Panc1 (cell line): ENCODE data around the gene HOXB7.

ENCODE experiments used
- POLR2AphosphoS5 ChIP-seq: IDR thresholded peaks from 2 replicates; pipeline ENCODE4 v1.6.1; 2012; ENCODE audit warnings: mild to moderate bottlenecking, low read depth, low read length, moderate library complexity
- SIN3A ChIP-seq: IDR thresholded peaks from 2 replicates; pipeline ENCODE4 v1.6.1; 2012; ENCODE audit warnings: low read depth, mild to moderate bottlenecking, low read length, moderate library complexity, borderline replicate concordance; ENCODE audit not compliant: insufficient read depth
- TCF7L2 ChIP-seq: IDR thresholded peaks from 2 replicates; pipeline ENCODE4 v1.6.1; 2011; ENCODE audit warnings: mild to moderate bottlenecking, low read depth, low read length, inconsistent platforms
- TF ChIP-seq, protein P1 (sequence below): fragments of 450-650 bp; IDR thresholded peaks from 2 replicates; pipeline ENCODE4 v1.5.1; 2017; ENCODE audit warnings: mild to moderate bottlenecking
- TF ChIP-seq, protein P2 (sequence below), 2 experiments: IDR thresholded peaks; 2 replicates each; pipeline ENCODE4 v1.6.1; 2011 to 2012; ENCODE audit warnings: low read depth in 2 of 2, control low read depth in 1 of 2, low read length in 1 of 2, mild to moderate bottlenecking in 1 of 2, moderate library complexity in 1 of 2; ENCODE audit not compliant: insufficient read depth in 1 of 2

DNA sequence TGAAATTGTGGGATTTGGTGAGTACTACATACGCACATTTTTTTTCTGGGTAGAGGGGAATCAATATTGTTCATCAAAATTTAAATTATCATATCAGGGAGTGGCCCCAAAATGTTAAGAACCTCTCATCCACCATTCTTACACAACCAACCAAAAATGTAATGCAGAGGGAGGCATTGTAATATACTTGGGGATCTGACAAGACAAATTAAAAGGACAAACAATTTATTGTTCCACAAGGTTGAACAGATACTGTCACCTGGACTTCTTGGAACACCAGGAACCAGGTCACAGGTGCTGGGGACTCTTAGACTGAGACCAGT, 30.0 kb upstream of the HOXB7 start:
- TF ChIP-seq, protein P1, sequence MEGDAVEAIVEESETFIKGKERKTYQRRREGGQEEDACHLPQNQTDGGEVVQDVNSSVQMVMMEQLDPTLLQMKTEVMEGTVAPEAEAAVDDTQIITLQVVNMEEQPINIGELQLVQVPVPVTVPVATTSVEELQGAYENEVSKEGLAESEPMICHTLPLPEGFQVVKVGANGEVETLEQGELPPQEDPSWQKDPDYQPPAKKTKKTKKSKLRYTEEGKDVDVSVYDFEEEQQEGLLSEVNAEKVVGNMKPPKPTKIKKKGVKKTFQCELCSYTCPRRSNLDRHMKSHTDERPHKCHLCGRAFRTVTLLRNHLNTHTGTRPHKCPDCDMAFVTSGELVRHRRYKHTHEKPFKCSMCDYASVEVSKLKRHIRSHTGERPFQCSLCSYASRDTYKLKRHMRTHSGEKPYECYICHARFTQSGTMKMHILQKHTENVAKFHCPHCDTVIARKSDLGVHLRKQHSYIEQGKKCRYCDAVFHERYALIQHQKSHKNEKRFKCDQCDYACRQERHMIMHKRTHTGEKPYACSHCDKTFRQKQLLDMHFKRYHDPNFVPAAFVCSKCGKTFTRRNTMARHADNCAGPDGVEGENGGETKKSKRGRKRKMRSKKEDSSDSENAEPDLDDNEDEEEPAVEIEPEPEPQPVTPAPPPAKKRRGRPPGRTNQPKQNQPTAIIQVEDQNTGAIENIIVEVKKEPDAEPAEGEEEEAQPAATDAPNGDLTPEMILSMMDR: no peak
- TF ChIP-seq, protein P2, sequence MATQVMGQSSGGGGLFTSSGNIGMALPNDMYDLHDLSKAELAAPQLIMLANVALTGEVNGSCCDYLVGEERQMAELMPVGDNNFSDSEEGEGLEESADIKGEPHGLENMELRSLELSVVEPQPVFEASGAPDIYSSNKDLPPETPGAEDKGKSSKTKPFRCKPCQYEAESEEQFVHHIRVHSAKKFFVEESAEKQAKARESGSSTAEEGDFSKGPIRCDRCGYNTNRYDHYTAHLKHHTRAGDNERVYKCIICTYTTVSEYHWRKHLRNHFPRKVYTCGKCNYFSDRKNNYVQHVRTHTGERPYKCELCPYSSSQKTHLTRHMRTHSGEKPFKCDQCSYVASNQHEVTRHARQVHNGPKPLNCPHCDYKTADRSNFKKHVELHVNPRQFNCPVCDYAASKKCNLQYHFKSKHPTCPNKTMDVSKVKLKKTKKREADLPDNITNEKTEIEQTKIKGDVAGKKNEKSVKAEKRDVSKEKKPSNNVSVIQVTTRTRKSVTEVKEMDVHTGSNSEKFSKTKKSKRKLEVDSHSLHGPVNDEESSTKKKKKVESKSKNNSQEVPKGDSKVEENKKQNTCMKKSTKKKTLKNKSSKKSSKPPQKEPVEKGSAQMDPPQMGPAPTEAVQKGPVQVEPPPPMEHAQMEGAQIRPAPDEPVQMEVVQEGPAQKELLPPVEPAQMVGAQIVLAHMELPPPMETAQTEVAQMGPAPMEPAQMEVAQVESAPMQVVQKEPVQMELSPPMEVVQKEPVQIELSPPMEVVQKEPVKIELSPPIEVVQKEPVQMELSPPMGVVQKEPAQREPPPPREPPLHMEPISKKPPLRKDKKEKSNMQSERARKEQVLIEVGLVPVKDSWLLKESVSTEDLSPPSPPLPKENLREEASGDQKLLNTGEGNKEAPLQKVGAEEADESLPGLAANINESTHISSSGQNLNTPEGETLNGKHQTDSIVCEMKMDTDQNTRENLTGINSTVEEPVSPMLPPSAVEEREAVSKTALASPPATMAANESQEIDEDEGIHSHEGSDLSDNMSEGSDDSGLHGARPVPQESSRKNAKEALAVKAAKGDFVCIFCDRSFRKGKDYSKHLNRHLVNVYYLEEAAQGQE (IDR thresholded peaks at IDR 0.05; ENCODE audit: insufficient read depth in 1 of 2, low read depth in 2 of 2, low read length in 1 of 2): no peak
- TF ChIP-seq POLR2AphosphoS5: no peak
- no peak for TF ChIP-seq SIN3A
- TF ChIP-seq TCF7L2: no peak
